ENCODE measurements around the gene ASB7.
"Not testable (repeated sequence)": the region's sequence is repeated elsewhere in the genome, so short reads cannot be mapped to it uniquely, and the experiment has no call there.

Gene ASB7, protein sequence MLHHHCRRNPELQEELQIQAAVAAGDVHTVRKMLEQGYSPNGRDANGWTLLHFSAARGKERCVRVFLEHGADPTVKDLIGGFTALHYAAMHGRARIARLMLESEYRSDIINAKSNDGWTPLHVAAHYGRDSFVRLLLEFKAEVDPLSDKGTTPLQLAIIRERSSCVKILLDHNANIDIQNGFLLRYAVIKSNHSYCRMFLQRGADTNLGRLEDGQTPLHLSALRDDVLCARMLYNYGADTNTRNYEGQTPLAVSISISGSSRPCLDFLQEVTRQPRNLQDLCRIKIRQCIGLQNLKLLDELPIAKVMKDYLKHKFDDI

DNA sequence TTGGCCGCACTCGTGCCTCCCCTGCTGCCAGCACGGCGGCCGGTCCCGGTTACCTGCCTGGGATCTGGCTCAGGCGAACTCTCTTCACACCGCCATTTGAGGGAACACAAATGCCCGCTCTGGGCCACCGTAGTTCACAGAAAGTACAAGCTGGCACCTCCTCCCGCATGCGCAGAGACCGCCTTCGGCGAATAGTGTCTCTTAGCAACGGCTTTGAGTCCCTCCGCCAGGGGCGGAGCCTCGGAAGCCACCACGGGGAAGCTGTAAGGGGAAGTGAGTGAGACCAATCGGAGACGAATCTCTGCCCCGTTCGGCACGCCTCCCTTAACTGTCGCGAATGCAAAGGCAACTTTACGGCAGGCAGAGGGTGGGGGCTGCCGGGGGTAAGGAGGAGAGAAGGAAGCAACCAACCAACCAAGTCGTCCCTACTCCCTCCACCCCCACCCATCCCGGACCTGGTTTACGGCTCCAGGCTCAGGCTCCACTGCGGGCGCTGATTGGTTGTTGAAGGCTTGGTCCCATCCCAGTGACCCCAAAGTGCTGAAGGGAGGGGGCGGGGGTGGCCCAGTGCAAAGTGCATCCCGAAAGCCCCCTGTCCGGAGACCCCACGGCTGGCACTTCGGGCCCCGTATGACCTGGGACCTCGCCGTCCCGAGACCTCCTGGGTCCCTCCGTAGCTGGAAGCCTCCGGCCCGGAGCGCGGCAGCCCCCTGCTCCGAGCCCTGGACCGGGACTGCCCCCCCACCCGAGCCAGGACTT, at the start of gene ASB7, which contains the start of gene LINS1:
TSS of gene ASB7 (plus strand) at position 526 of the 759 bp plus-strand sequence. CDS start 9,628 bp downstream, outside the sequence.
TSS of gene LINS1 (minus strand) at position 121 of the 759 bp plus-strand sequence. CDS start 21,342 bp downstream, outside the sequence.
- peak; percentile 100 for DNase-seq

DNA sequence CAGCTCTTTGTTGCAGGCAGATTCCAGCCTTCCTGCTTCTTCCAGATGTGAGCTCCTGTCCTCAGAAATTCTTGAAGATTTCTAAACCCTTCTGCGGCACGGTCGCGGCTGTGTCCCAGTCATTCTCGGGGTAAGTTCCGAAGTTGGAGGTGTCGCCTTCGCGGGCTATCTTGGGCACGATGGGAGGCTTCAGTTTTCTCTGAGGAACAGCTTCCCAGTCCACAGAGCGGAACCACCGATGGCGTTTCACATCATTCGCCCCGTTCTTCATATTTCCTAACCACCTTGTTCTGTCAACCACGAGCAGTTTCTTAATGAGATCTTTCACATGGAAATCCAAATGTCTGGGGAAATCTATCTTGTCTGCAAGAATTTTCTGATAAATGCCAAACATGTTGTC, 48.9 kb upstream of the ASB7 start:
- DNase-seq = no peak

DNA sequence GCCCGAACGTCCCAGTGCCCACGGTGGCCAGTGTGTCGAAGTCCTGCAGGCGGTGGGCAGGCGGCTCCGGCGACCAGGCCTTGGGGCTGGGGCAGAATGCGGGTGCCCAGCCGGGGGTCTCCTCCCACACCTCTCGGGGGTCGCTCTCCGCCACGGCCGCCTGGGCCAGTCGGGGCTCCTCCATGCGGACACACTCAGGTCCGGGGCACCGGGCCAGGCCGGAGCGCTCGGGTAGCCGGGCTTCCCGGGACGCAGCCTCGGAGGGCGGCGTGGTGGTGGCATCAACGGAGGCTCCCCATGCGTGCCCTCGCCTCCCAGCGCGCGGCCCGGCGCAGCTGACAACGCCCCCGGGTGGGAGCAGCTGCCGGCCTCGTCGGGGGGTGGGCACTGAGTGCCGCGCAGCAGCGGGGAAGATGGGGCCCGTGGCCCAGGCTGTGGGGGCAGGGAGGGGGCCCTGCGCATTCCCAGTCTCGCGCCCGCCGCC, 43.6 kb upstream of the ASB7 start:
- no peak for DNase-seq

DNA sequence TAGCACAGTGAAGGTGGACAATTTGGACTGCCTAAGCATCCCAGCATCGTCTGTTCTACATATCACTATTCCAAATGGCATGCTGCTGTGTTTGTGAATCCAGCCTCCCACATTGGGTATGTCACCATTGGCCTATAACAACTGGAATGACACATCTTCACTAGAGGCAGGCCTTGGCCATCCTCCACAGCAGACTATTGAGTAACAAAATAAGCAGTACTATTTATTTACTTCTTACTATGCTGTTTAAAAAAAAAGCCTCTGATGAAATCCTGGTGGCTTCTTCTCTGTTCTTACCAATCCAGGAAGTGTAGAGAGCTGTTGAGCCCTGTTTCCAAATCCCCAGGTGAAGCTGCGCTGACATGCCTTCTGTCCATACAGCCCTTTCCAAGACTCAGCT, 43.1 kb upstream of the ASB7 start:
- no peak for DNase-seq

DNA sequence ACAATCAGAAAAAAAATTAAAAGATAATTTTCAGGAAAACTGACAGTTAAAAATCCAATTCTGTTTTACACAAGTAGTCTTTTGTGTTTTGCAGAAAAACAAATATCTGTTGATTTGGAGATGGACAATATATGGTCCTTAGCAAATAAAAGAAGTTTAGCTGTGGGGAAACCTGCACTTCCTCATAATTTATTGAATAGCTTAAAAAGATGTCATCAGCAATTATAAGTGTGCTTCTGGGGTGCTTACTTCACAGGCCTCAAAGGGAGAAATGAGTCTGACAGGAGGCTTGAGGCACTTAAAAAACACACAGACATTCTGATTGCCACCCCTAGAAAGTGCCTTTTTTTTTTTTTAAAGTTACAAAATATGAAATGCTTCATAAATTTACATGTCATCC, 42.1 kb upstream of the ASB7 start:
- no peak for DNase-seq

DNA sequence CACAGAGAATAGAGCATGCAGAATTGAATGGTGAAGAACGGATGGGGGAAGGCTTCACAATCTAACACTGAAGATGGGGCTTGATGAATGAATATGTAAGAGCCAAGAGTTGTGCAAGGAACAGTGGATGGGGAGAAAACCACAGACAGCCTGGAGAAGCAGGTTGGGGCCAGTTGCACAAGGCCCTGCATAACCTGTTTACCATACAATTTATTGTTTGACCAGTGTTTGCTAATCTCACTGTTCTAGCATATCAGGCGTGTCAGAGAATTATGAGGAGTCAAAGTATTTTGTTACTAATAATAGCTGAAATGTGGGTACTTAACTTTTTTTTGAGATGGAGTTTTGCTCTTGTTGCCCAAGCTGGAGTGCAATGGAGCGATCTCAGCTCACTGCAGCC, 36.8 kb upstream of the ASB7 start:
- DNase-seq = no peak

DNA sequence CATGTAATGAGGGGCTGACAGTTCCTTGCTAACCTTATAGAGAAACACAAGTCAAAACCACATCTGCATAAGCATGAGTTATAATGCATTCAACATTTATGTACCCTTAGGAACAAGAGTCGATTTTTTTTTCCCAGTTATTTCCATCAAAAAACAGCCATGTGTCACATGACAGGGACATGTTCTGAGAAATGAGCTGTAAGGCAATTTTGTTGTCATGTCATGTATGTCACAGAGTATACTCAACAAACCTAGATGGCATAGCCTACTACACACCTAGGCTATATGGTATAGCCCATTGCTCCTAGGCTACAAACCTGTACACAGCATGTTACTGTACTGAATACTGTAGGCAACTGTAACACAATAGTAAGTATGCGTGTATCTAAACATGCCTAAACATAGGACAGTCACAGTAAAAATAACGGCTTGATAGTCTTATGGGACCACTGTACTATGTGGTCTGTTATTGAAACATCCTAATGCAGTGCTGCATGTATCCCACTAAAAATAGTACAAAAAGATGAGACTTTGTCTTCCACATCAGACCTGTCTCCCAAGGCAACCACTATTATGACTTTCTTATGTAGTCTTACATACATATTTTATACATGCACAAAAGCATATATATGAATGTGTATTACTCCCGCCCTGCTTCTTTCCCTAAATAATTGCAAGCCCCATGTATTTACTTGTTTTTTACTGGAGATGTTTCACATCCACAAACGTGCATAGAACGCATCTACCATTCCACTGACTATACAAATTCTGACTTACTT, 35.4 kb upstream of the ASB7 start:
- DNase-seq = no peak

DNA sequence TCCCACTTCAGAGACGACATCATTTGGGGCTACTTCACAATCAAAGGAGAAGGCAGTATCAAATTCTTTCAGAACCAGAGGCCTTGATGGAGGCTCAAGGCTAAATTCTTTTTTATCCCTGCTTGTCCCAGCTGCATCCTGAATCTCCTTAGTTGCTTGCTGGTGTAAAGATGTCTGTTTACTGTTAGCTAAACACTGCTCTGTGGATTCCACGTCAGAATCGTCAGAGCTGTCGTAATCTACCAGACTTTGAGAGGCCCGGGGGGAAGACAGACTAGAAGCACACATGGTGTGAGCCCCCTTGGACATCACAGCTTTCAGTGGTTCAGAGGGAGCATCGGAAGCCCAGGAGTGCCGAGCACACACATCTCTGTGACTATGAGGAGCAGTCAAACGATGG, 33.0 kb upstream of the ASB7 start:
- no peak for DNase-seq

DNA sequence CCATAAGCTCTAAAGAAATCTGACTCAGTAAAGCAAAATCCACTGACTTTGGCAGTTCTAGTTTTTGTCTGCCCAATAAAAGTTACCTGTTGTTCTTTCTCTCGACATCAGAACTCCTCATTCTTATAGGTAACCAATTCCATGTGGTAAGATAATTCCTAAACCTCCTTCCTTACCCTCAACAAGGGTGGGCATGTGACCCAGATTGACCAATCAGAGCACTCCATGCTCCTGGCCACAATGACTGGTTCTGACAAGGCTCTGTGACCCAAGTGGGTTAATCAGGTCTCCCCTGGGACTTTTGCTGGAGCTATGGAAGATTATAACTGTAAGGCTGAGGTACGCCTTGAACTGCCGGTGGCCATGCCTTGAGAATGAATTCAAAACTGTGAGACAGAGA, 32.1 kb upstream of the ASB7 start:
- DNase-seq = no peak

DNA sequence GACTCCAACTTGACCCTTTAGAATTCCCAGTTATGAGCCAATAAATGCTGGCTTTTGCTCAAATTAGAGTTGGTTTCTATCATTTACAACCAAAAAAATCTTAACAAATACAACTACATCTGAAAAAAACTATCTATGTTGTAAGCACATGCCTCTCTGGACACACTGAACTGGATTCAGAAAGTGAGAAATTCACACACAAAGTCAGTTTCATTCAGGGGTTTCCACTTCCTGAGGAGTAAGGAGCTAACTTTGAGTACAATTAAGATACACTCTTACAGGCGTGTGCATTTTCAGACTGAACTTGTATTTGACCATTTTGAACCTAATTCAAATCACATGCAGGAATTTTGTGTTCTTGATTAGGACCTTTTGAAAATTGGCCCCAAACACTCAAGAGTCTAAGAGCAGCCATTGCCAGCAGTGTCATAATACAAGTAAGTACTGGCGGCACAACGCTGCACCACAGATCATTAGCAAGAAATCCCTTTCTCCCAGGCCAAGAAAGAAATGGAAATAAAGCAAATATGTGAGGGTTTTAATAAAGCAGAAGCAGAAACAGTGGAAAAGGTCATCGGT, 31.6 kb upstream of the ASB7 start:
- DNase-seq = no peak

DNA sequence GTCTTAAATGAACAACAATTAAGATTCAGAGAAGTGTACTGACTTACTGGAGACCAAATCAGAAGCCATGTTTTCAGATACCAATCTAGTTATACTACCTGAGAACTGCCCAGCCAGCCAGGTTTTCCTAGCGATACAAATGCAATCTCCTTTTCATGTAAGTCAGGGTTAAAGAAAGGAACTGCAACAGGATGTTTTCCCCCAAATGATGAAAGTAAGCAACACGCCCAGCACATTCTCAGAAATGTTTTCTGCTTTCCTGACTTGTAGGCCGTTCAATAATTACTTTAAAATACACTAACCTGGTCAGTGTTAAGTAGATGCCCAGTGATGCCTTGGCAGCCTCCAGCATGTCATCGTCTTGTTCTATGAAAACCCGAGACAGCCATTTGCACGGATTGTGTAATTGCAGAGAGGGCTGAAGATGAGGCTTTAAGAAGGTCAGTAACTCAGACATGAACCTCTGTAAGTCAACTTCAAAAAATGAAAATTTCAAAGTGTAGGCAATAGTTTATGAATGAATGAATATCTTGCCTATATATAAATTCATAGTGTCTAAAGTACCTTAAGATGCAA, 30.7 kb upstream of the ASB7 start:
- DNase-seq = no peak

DNA sequence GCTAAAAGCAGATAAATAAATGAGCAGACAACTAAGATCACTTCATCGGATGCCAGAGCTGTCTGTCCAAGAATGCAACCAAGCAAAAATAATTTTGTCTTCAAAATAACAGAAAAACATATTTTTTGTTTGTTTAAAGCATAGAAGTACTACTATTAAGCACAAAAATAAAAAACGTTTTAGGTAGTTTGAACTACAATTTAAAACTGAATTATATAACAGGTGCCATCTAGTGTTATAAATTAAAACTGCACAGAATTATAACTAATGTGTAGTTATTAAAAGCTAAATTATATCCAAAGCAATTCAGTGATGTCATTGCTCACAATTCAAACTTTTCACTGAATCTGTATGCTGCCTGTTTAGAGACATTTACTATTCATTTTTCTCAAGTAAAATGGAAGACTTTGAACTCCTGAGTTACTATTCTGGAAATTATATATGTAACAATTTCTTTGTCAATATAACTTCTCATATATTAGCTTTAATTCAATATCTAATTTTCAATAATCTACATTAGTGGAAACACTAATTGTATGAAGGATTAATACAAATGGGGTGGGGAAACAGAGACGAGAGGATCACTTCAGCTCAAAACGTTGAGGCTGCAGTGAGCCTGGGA, 29.9 kb upstream of the ASB7 start:
- no peak for DNase-seq

DNA sequence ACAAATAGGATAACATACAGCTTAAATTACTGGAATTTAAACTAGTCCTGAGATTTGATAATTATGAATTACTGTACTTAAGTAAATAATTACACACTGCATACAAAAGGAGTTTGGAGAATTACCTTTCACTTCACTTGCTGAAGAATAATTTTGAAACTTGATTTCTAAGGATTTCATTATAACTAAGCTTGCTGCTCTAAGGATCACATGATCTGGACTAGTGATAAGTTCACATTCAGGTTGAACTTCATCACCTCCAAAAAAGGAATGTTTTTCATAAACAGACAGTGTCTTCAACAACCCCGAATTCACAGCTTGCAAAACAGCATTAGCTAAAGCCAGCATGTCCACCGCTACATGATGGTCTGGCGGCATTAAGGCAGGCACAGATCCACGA, 28.9 kb upstream of the ASB7 start:
- DNase-seq = no peak

DNA sequence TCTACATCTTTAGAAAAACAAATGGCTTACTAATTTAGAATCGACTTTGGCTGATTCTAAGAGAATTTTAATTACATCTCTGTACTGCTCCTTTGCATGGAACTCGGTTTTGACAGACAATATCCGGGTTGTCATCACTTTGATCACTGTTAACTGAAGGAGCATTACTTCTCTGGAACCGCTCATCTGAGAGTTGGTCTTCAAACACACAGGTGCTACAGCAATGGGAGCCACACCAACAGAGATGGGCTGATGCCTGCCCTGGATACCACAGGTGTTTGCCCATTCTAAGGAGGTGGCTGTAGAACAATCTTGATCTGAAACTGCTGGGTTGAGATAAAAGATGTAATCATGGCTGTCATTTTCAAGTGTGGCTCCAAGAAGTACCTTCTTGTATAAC, 22.0 kb upstream of the ASB7 start:
- no peak for DNase-seq

DNA sequence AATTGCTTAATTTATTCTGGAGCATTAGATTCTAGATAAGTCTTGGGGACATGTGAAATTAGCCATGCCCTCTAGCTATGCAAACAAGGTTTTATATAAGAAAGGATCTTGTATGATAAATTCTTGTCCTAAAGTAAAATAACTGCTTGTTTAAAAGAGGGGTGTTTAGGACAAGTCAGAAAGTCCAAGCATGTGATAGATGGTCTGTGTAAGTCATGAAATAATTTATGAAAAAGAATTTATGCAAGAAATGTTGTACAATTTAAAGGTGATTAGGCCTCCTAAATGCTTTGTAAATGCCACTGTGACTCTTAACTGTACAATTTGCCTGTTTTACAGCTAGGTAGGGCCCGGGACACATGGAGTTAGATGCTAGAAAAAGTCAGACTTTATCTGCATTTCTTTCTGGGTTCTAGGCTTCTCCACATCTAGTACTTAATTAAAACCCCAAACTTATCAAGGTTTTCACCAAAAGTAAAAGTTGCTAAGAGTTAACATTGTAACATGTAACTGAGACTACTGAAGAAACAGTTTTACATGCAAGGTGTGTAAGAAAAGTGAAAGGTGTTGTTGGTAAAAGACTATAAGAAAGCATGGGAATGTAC, 13.6 kb upstream of the ASB7 start:
- DNase-seq = no peak

DNA sequence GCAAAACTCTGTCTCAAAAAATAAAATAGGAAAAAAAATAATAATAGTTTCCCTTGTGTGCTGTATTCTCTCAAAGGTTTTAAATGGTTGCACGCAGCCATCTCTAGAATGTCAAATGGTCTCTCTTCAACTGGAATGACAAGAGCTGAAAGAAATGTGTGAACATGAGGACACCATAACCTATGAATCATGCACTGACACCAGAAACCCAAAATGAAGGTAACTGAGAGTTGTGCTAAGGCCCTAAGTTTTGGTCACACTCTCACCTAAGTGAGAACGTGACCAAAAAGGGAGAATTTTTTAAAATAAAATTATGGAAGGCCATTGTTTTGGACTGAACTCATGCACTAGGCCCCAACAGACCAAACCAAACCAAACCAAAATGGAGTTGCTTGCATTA, 11.2 kb upstream of the ASB7 start:
- DNase-seq = not testable (repeated sequence)

DNA sequence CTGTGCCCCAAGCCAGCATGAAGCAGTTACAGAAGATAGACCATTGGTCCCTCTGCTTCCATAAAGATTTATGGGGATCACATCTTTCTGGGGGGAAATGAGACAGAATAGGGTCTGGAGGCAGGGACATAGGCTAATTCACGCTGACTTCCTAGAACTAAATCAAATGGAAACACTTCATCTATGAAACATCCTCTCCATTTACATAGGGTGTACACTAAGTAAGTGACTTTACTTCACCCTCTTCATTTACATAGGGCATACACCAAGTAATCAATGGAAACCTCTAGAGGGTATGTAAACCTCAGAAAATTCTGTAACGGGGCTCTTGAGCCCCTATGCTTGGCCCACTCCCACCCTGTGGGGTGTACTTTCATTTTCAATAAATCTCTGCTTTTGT, 10.6 kb upstream of the ASB7 start:
- DNase-seq = no peak

DNA sequence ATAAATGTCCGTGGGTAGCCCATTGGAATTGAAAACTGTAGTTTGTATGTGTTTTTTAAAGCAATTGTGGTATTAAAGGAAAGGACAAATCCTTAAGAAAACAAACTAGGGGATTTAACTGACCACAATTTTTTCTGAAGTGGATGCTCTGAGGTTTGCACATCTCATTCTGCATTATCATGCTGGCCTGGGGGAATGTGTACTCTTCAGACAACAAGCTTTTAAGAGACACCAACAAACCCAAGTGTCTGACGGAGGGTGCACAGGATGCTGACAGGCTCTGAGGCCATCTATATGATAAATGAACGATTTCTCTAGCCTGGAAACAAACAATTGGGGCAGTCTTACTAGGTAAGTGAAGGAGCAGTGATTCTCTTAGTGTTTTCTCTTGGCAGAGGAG, 9.5 kb upstream of the ASB7 start:
- DNase-seq = no peak

DNA sequence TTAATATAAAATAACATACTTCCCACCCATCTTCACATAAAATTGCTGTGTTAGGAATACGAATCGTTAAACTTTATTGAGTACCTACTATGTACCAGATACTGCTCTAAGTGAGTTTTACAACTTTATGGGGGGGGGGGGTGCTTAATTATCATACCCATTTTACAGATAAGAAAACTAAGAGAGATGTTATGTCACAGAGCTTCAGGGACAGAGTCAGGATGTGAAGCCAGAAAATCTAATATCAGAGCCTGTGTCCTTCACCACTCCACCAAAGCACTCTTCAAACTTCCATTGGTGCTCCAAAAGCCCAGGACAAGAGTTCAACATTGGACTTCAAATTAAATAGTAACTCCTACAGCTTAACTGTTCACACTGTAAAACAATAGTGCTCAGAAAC, 9.0 kb upstream of the ASB7 start:
- no peak for DNase-seq

DNA sequence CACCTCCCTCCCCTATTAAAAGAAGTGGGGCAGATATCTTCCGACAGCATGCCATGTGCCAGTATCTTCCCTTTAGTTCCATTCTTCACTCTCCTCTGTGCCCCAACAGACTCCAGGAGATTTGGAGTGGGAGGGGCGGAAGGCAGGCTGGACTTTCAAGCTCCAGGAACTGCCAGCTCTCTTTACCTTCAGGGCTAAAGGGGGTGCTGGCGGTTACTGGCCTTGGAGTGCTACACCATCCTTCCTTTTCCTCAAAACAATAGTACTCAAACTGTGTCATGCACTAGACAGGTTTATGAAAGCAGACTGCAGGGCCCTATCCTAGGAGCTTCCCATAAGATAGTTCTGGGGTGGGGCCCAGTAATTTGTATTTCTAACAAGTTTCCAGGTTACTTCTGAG, 6.4 kb upstream of the ASB7 start:
- no peak for DNase-seq

DNA sequence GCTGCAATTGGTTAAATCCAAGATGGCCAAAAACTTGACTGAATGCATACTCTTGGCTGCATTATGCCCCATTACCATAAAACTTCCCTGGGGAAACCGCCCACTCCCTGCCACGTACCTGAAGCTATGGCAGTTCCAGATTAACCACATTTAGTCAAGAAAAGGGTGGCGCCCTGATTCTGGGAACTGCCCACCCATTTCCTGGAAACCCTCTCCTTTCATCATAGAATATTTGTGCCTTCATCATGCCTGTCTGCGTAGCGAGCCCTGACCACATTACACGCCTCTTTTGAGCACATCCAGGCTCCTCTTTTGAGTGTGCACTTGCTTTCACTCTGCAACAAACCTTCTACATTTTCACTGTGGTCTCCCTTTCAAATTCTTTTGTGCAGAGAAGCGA, 5.6 kb upstream of the ASB7 start:
- no peak for DNase-seq

DNA sequence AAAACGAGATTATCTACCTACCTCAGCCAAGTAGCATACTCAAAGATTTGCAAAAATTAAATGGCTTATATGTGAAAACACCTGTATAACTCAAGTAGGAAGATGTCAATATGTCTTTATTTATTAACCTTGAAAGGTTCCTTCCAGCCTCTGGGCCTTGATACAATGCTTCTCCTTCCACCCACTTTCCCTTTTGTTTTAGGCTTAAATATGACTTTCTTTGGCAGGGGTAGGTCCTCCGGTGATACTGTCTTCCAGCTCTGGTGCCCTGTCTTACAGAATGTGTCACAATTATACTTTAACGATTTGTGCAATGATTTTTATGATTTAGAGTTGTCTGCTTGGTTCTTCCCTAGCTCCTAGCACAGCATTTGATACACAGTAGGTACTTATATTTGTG, 4.5 kb upstream of the ASB7 start:
- no peak for DNase-seq
